ENCODE measurements around the gene KIF26B.

Gene KIF26B

GRCh38 chr1:245464290-245464689 is 309.5 kb downstream of the KIF26B start:
- Histone ChIP-seq H3K4me2 (ENCODE audit: insufficient read depth, low read length) (no peak overlapping the region), H3K9ac (ENCODE audit: low read depth, low read length) (no peak overlapping the region), H3K79me2 (ENCODE audit: insufficient read depth, low read length) (no peaks in the 10 kb centered on the region), H3K27ac (ENCODE audit: low read length) (no peak overlapping the region), H3K36me3 (ENCODE audit: insufficient read depth, low read length) (no peaks in the 10 kb centered on the region), H3K4me3 (ENCODE audit: low read depth in 1 of 2, low read length in 2 of 2) (no peak overlapping the region), H3K27me3 (ENCODE audit: insufficient read depth, low read length, poor library complexity) (no peaks in the 10 kb centered on the region), H3K9me3 (ENCODE audit: insufficient read depth, low read length, severe bottlenecking) (no peaks in the 10 kb centered on the region), H2AFZ (ENCODE audit: low read depth, low read length) (no peak overlapping the region), H4K20me1 (ENCODE audit: insufficient read depth, low read length) (no peaks in the 10 kb centered on the region), H3K4me1 (ENCODE audit: insufficient read depth, low read length) (no peaks in the 10 kb centered on the region)
- TF ChIP-seq EZH2 (IDR thresholded peaks at IDR 0.05; ENCODE audit: borderline replicate concordance, low read depth, low read length, severe bottlenecking) (no peak), CTCF (IDR thresholded peaks at IDR 0.05; ENCODE audit: borderline replicate concordance, extremely low read depth, low read length, poor library complexity, severe bottlenecking) (no peak)
- ATAC-seq (ENCODE audit: insufficient read depth, low read depth) (no peak), DNase-seq (no peak)

- Histone ChIP-seq H3K27ac (ENCODE audit: low read length) (no peak overlapping the region), H3K9ac (ENCODE audit: low read depth, low read length) (no peak overlapping the region), H3K36me3 (ENCODE audit: insufficient read depth, low read length) (no peaks in the 10 kb centered on the region), H2AFZ (ENCODE audit: low read depth, low read length) (no peak overlapping the region), H3K4me2 (ENCODE audit: insufficient read depth, low read length) (no peak overlapping the region), H3K4me3 (ENCODE audit: low read depth in 1 of 2, low read length in 2 of 2) (no peak overlapping the region), H3K79me2 (ENCODE audit: insufficient read depth, low read length) (no peaks in the 10 kb centered on the region), H3K9me3 (ENCODE audit: insufficient read depth, low read length, severe bottlenecking) (no peaks in the 10 kb centered on the region), H3K4me1 (ENCODE audit: insufficient read depth, low read length) (no peaks in the 10 kb centered on the region), H3K27me3 (ENCODE audit: insufficient read depth, low read length, poor library complexity) (no peaks in the 10 kb centered on the region), H4K20me1 (ENCODE audit: insufficient read depth, low read length) (no peaks in the 10 kb centered on the region)
- TF ChIP-seq CTCF (IDR thresholded peaks at IDR 0.05; ENCODE audit: borderline replicate concordance, extremely low read depth, low read length, poor library complexity, severe bottlenecking) (no peak), EZH2 (IDR thresholded peaks at IDR 0.05; ENCODE audit: borderline replicate concordance, low read depth, low read length, severe bottlenecking) (no peak)
- no peak for DNase-seq
- no peak for ATAC-seq (ENCODE audit: insufficient read depth, low read depth)
Observed at GRCh38 chr1:245465666-245466065, 310.9 kb downstream of the KIF26B start.

- TF ChIP-seq EZH2 (IDR thresholded peaks at IDR 0.05; ENCODE audit: borderline replicate concordance, low read depth, low read length, severe bottlenecking) (no peak), CTCF (IDR thresholded peaks at IDR 0.05; ENCODE audit: borderline replicate concordance, extremely low read depth, low read length, poor library complexity, severe bottlenecking) (no peak)
- Histone ChIP-seq H3K27ac (ENCODE audit: low read length) (no peak overlapping the region), H3K9me3 (ENCODE audit: insufficient read depth, low read length, severe bottlenecking) (no peaks in the 10 kb centered on the region), H3K4me2 (ENCODE audit: insufficient read depth, low read length) (no peak overlapping the region), H3K79me2 (ENCODE audit: insufficient read depth, low read length) (no peaks in the 10 kb centered on the region), H3K36me3 (ENCODE audit: insufficient read depth, low read length) (no peaks in the 10 kb centered on the region), H2AFZ (ENCODE audit: low read depth, low read length) (no peak overlapping the region), H3K9ac (ENCODE audit: low read depth, low read length) (no peak overlapping the region), H3K27me3 (ENCODE audit: insufficient read depth, low read length, poor library complexity) (no peaks in the 10 kb centered on the region), H4K20me1 (ENCODE audit: insufficient read depth, low read length) (no peaks in the 10 kb centered on the region), H3K4me1 (ENCODE audit: insufficient read depth, low read length) (no peaks in the 10 kb centered on the region), H3K4me3 (ENCODE audit: low read depth in 1 of 2, low read length in 2 of 2) (no peak overlapping the region)
- ATAC-seq (ENCODE audit: insufficient read depth, low read depth) (no peak), DNase-seq (no peak)
Observed at GRCh38 chr1:245466261-245466660, 311.5 kb downstream of the KIF26B start.

- no peaks in the 10 kb centered on the region for H3K36me3 ChIP-seq (ENCODE audit: insufficient read depth, low read length)
- H3K4me1 ChIP-seq (ENCODE audit: insufficient read depth, low read length), result no peaks in the 10 kb centered on the region
- no peaks in the 10 kb centered on the region for H3K9me3 ChIP-seq (ENCODE audit: insufficient read depth, low read length, severe bottlenecking)
- H3K27ac ChIP-seq (ENCODE audit: low read length), result no peak overlapping the region
- no peak for TF ChIP-seq CTCF (IDR thresholded peaks at IDR 0.05; ENCODE audit: borderline replicate concordance, extremely low read depth, low read length, poor library complexity, severe bottlenecking)
- no peak for TF ChIP-seq EZH2 (IDR thresholded peaks at IDR 0.05; ENCODE audit: borderline replicate concordance, low read depth, low read length, severe bottlenecking)
- no peaks in the 10 kb centered on the region for H3K27me3 ChIP-seq (ENCODE audit: insufficient read depth, low read length, poor library complexity)
- H3K4me3 ChIP-seq (ENCODE audit: low read depth in 1 of 2, low read length in 2 of 2), result no peak overlapping the region
- H4K20me1 ChIP-seq (ENCODE audit: insufficient read depth, low read length), result no peaks in the 10 kb centered on the region
- DNase-seq (no peak), ATAC-seq (ENCODE audit: insufficient read depth, low read depth) (no peak)
- H3K4me2 ChIP-seq (ENCODE audit: insufficient read depth, low read length), result no peak overlapping the region
- no peaks in the 10 kb centered on the region for H3K79me2 ChIP-seq (ENCODE audit: insufficient read depth, low read length)
- no peak overlapping the region for H2AFZ ChIP-seq (ENCODE audit: low read depth, low read length)
- no peak overlapping the region for H3K9ac ChIP-seq (ENCODE audit: low read depth, low read length)
Observed at GRCh38 chr1:245467804-245468203, 313.0 kb downstream of the KIF26B start.

All from DND-41 (cell line).